GM18867 (cell line): Measurements from ENCODE around the gene EIF2B5.
A peak's percentile ranks its signal among the peaks of the same experiment; 100 is the strongest.
"Not testable (repeated sequence)": the region's sequence is repeated elsewhere in the genome, so short reads cannot be mapped to it uniquely, and the experiment has no call there.

Experiments used
- ATAC-seq: cut with Tn5 transposase; IDR thresholded peaks from one replicate; pipeline ENCODE4 v1.9.1; 2021; ENCODE audit warnings: mild to moderate bottlenecking, moderate library complexity; ENCODE audit not compliant: unreplicated experiment

The EIF2B5 gene

DNA sequence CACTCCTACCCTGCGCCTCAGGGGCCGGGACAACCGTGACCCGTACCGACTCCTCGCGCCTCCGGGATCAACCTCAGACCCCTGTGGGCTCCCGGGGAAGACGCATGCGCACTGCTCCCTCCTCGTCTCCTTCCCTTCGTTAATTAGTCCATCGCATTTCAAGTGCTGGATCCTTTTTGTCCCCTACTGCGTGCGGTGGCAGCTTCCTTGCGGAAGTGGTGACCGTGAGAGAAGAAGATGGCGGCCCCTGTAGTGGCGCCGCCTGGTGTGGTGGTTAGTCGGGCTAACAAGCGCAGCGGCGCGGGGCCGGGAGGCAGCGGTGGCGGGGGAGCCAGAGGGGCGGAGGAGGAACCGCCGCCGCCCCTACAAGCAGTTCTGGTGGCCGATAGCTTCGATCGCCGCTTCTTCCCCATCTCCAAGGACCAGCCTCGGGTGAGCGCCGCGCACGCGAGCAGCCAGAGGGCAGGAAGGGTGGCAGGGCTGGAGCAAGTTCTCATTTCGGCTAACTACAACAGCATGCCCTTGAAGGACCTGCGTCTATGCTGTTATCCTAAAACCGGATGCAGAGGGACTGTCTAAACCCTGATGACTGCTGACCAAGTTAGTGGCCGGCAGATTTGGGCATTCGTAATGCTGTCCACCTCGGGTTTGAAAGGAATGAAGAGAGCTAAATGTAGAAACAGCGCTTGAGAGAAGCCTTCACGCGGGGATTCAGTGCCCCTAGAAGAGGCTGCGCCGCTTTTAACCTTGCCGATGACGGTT, at the start of gene EIF2B5:
EIF2B5 (plus strand) TSS at position 210 of the 762 bp plus-strand sequence; CDS start at position 238, 28 bp downstream.
- peak; percentile 90 for ATAC-seq

DNA sequence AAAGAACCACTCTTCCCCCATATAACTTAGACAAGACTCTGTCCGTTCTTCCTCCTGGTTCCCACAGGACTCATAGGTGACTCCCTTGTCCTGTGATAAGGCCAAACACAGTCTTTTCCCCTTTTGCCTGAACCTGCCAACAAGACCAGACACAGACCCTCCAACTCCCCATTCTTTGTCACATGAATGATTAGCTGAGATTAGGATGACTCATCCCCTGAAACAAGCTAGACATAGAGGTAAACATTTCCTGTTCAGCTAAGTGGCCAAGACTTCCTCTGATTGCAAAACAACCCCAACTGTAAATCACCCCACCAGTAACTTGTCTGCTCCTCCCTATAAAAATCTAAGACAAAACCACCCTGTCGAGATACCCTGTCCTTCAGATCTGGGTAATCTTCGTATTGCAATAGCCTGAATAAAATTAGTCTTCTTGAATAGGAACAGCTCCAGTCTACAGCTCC, 49.7 kb upstream of the EIF2B5 start:
- no peak for ATAC-seq

DNA sequence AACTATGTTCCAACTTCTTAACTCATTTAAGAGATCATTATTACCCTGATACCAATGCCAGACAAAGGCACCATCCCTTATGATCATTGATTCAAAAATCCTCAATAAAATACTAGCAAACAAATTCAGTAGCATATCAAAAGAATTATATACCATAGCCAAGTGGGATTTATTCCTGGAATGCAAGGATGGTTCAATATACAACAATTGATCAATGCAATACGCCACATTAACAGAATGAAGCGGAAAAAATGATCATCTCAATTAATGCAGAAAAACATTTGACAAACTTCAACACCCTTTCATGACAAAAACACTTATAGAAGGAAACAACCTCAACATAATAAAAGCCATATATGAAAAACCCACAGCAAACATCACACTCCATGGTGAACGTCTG, 43.0 kb upstream of the EIF2B5 start:
- ATAC-seq = no peak

DNA sequence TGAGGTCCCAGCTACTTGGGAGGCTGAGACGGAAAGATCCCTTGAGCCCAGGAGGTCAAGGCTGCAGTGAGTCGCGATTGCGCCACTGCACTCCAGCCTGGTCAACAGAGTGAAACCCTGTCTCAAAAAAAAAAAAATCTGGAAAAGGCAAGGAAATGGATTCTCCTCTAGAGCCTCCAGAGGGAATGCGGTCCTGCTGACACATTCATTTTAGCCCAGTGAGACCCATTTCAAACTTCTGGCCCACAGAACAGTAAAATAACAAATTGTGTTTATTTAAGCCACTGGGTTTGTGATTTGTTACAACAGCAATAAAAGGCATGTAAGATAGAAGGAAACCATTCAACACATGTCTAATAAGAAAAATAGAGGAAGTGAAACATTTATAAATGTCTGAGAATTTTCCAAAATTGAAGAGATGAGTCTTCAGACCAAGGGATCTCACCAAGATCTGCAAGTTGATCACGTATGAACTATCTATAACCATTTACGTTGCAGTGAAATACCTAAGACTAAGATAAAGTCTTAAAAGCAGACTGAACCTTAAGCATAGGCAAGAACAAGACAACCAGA, 38.3 kb upstream of the EIF2B5 start, which contains the start of gene HTR3E:
HTR3E (plus strand) TSS at position 254 of the 573 bp plus-strand sequence. CDS start 466 bp downstream, outside the sequence.
- ATAC-seq = no peak

DNA sequence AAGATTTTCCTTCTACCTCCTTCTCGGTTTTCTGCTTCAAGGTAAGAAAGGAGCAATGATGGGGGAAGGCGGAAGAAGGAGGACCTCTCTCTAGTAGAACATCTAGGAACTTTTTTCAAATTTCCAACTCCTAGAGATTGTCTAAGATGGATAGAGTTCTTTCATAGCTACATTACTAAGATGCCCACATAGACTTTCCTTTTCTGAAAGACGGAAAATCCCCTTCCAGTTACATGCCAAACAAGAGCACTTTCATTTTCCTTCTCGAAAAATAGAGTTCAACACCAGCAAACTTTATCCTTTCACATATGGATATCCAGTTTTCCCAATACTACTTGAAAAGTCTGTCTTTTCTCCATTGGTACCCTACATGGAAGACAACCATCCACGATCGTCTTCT, 37.6 kb upstream of the EIF2B5 start:
- no peak for ATAC-seq

DNA sequence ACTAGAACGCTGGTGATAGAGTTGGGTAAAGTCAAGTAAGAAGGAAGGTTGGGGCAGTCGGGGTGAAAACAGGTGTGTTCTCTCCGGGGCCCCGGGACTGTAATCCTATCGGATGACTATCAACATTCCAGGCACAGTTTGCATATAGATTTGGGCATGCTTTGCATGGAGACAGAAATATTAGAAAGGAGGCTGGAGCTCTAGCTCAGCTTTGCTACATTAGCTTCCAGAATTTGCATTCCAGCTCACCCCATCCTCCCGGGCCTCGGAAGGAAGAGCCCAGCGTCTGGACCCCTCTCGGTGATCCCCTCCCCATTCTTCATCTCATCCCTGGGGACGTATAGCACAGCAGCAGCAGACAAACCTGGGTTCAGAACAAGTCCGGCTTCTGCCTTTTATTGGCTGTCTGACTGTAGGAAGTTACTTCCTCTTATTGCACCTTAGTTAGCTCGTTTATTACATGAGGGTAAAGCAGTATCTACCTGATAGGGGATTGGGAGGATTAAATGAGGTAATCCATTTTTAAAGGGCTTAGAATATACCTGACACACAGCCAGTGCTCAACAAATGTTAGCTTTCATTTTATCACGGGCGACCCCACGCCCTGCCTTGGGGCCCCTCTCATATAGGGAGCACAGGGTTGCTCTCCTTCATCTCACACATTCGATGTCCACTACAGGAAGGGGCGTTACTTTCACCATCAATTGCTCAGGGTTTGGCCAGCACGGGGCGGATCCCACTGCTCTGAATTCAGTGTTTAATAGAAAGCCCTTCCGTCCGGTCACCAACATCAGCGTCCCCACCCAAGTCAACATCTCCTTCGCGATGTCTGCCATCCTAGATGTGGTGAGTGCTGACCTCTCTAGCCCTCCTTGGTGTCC, 35.1 kb upstream of the EIF2B5 start:
- ATAC-seq = no peak

DNA sequence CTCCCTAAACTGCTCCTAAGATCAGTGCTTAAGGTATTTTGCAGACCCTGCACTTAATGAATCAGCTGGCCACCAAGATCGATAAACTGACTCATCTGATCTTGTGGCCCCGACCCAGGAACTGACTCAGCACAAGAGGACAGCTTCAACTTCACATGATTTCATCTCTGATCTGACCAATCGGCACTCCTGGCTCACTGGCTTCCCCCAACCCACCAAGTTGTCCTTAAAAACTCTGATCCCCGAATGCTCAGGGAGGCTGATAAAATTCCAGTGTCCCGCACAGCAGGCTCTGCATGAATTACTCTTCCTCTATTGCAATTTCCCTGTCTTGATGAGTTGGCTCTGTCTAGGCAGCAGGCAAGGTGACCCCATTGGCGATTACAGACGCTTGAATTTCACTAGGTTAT, 24.8 kb upstream of the EIF2B5 start:
- no peak for ATAC-seq

DNA sequence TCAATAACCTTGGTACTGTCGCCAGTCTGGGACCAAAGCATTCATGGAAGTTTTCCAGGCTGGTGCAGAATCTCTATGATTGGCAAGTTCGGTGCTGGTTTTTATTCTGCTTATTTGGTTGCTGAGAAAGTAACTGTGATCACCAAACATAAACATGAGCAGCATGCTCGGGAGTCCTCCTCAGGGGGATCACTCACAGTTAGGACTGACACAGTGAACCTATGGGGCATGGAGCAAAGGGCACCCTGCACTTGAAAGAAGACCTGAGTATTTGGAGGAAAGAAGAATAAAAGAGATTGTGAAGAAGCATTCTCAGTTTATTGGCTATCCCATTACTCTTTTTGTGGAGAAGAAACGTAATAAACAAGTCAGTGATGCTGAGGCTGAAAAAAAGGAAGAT, 19.1 kb upstream of the EIF2B5 start:
- no peak for ATAC-seq

DNA sequence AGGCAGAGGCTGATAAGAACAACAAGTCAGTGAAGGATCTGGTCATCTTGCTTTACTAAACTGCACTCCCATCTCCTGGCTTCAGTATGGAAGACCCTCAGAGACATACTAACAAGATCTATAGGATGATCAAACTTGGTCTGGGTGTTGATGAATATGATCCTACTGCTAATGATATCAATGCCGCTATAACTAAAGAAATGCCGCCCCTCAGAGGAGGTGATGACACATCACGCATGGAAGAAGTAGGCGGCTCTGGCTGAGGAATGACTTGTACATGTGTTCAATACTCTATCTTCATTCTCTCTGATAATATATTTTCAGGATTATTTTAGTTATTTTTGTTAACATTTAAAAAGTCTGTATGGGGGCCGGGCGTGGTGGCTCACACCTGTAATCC, 17.5 kb upstream of the EIF2B5 start:
- ATAC-seq = no peak

DNA sequence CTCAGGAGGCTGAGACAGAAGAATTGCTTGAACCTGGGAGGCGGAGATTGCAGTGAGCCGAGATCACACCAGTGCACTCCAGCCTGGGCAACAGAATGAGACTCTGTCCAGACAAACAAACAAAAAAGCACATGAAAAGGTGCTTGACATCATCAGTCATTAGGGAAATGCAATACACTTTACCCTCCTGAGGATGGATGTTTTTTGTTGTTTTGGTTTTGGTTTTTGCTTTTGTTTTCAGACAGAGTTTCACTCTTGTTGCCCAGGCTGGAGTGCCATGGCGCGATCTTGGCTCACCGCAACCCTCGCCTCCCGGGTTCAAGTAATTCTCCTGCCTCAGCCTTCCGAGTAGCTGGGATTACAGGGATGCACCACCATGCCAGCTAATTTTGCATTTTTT, 14.1 kb upstream of the EIF2B5 start:
- ATAC-seq = not testable (repeated sequence)

DNA sequence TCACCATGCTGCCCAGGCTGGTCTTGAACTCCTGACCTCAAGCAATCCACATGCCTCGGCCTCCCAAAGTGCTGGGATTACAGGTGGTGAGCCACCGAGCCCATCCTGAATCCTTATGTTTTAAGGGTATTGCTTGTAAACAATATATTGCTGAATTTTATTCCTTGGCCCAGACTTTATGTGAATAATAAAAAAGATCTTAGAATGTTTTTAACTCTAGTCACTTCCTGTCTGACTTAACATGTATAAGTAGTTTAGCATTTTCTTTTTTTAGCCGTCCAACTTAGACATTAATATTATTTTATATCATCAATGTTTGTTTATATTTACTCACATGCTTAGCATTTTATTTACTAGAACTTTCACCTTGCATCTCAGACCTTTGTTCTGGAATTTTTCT, 9.2 kb upstream of the EIF2B5 start:
- ATAC-seq = no peak

DNA sequence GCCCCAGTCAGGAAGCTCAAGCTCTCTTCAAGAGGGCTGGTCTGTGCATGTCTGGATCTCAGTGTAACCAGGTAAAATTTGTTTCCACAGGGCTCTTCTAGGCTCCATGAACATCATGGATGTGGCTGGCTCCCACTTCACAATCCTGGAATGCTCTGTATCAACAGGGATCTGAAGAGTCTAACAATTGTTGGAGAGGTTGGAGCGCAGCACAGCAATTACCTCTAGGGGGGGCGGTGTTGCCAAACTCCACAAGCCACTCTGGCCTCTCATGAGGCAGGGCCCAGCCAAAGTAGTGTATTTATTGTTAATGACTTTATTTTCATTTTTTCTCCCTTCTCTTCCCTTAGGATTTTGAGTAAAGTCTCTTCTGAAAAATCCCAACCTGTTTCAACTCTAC, 6.1 kb upstream of the EIF2B5 start:
- ATAC-seq = no peak

DNA sequence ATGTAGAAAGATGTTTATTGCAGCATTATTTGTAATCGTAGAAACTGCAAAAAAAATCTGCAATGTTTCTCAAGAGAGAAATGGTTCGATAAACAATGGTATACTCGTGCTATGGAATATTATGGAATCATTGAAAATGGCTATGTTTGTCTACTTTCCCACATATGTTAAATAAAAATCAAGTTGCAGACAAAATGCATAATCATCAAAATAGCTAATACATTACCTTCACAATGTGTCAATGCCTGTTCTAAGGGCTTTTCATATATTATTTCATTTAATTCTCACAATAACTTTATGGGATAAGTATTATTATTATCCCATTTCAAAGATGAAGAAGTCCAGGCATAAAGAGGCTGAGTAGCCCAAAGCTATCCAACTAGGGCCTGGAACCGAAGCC, 2.2 kb upstream of the EIF2B5 start:
- no peak for ATAC-seq

DNA sequence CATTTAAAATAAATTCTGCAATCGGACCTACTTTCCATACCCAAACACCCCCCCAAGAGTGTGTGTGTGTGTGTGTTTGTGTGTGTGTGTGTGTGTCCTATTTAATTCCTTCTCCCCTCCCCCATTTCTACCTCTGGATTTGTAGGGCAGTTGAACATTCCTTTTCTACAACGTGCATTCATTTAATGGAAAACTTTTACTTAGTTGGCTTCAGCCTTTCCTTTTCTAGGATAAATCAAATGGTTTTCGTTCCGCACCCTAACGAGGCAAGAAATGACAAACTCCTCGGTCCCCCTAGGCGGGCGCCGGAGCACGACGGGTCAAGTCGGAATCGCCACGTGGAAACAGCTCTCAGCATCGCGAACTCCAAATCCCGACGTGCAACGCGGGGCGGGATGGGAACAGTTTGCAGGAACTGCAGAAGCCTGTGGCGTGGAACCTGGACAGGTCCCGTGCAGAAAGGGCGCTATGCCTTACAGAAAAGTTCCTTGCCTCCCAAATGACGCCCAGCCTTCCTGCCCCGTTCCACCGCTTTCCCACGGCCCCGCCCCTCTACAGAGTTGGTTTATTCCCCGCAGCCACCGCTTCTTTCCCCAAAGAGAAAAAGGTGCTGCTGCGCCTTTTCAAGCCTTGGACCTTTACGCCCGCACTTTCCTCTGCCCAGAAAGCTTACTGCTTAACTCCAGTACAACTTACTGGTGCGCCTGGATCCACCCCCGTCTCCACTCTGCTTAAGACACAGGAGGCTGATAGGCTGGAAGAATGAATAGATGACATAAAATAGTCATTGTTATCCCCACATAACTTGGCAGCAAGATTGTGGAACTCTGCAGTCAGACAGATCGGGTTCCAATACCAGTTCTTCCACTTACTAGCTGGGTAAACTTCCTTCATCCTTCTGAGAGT, 1.1 kb upstream of the EIF2B5 start:
- no peak for ATAC-seq

DNA sequence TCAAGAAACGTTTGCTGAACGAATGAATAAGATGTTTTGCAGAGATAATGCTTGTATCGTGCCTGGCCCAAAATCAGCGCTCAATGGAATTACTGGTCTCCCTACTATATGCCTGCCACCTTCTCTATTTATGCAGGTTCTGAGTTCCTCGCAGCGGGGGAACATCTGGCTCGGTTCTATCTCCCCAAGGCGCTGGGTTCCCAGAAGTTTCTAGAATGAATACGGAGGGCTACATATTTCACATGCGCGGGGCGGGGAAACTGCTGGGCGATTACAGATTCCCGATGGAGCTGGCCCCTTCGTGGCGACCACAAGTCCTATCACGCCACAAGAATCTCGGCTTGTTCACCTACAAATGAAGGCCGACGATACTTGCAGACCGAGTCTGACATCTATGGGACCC, 411 bp upstream of the EIF2B5 start:
- peak; percentile 15 for ATAC-seq

DNA sequence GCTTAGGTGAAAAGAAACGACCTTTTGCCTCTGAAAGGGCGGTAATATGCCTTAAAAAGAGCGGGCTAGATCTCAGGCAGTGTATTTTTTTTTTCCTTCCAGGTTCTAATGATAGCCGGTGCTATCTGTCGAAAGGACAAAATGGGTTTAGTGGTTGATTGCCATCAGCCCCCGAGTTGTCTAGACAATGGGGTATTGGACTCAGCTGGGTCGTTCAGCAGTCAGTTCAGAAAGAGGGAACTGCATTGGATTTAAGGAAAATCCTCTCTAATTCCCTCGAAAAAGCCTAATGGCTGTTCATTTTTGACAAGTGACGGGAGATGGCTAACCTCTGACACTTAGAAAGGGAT, 728 bp downstream of the EIF2B5 start:
- no peak for ATAC-seq

DNA sequence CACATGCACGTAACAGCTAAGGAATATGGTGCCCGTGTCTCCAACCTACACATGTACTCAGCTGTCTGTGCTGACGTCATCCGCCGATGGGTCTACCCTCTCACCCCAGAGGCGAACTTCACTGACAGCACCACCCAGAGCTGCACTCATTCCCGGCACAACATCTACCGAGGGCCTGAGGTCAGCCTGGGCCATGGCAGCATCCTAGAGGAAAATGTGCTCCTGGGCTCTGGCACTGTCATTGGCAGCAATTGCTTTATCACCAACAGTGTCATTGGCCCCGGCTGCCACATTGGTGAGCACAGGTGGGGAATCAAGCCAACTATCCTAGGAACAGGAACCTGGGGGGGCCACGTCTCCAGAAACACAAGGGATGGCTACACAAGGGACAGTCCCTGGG, 5.3 kb downstream of the EIF2B5 start:
- ATAC-seq = no peak

DNA sequence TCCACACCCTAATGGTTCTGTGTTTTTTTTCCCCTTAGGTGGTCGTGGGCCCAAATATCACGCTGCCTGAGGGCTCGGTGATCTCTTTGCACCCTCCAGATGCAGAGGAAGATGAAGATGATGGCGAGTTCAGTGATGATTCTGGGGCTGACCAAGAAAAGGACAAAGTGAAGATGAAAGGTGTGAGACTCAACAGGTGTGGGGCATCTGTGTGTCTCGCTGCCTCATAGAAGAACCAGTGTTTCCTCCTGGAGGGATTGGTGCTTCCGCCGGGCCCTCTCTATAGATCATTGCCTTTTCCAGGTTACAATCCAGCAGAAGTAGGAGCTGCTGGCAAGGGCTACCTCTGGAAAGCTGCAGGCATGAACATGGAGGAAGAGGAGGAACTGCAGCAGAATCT, 7.0 kb downstream of the EIF2B5 start:
- ATAC-seq = no peak

DNA sequence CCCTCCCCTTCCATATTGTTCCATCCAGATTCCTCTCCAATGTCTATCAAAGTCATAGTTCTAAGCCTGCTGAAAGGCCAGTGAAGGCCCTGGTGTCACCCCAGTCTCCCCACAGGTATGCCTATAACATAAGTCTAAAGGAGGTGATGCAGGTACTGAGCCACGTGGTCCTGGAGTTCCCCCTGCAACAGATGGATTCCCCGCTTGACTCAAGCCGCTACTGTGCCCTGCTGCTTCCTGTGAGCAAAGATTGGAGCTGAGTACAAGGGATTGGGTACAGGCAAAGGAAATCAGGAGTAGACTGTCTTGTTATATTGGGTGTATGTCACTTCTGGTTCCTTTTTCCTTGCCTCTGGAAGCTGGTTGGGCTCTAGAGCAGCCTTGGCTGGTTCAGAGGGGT, 8.2 kb downstream of the EIF2B5 start:
- no peak for ATAC-seq

DNA sequence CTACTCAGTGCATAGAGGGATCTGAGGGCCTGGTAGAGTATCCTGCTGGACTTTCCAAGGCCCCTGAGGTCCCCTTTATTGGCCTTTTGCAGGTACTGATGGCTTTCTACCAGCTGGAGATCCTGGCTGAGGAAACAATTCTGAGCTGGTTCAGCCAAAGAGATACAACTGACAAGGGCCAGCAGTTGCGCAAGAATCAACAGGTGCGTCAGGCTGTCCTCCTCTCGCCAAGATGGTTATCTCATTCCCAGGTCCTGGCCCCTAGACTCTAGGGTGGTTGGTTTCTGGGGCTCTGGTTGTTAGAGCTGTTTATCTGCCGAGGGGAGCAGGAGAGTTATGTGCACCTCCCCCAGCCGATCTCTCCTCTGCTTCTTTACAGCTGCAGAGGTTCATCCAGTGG, 9.3 kb downstream of the EIF2B5 start:
- ATAC-seq = no peak

DNA sequence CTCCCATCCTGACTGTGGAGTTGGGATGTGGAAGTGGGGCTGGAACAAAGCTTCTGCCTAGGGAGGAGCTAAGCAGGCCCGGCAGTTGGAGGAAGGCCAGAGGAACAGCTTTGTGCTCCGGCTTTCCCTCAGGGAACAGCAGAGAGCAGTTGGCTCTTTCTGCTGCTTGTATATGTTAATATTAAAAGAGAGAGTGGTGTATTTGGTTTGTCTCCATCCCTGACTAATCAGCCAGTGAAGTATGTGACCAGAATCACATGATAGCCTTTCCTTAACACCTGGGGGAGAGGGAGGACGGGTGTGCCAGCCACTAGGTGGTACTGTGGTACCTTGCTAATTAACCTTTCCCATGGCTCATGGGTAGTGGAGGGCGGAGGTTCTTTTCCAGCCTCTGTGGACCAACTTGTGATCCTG, 10.0 kb downstream of the EIF2B5 start:
- ATAC-seq = no peak
